Dendritic cell treated with granulocyte-macrophage colony-stimulating factor and Interleukin-4, amounts not matched to agents 40 ng/mL and 50 ng/mL, for 4 days (primary cell): ENCODE data around the gene UBTD1.

Source experiments
- H3K27ac Mint-ChIP-seq: one replicate; pipeline ENCODE4 v1.8.0; 2022; ENCODE audit warnings: mild to moderate bottlenecking, mixed read lengths
- H3K27me3 Mint-ChIP-seq: one replicate; pipeline ENCODE4 v1.8.0; 2022; ENCODE audit warnings: mild to moderate bottlenecking, mixed read lengths
- H3K36me3 Mint-ChIP-seq: one replicate; pipeline ENCODE4 v1.8.0; 2022; ENCODE audit warnings: low read depth, mixed read lengths
- H3K4me1 Mint-ChIP-seq: one replicate; pipeline ENCODE4 v1.8.0; 2022; ENCODE audit warnings: low read depth, mixed read lengths
- H3K4me3 Mint-ChIP-seq: one replicate; pipeline ENCODE4 v1.8.0; 2022; ENCODE audit warnings: mild to moderate bottlenecking, moderate library complexity, mixed read lengths
- H3K9me3 Mint-ChIP-seq: one replicate; pipeline ENCODE4 v1.8.0; 2022; ENCODE audit warnings: mixed read lengths
- intact Hi-C: fragments of 100-400 bp; cut with micrococcal nuclease; formaldehyde crosslinking; loops from one replicate; pipeline ENCODE4 v1.15.0; 2022

Gene UBTD1

DNA sequence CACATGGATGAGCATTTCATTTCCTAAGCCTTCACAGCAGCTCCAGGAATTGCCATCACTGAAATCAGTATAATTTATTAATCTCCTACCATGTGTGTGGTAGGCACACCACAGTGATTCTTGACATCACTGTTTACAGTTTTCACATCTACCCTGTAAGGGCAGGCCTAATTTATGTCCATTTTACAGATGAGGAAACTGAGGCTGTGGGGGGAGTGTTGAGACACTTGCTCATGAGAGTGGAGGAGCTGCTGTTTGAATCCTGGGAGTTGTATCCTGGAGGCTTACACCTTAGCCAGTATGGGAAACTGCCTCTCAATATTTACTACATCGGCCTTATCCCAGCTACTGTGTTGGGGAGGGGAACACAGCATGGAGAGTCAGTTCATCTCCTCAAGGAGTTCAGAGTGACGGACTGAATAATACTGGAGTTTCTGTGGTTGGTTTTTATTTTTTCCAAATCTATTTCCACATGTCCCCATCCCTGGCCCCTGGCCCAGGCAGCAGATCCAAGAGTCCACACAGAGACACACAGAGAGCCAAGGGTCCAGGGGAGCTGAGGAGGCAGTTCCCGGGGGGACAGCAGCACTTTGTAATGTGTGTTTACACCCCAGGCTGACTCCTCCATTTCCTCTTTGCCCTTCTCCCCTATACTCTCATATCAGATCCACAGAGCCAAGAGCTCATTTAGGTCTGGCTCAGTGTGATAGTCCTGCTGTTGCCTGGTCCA, 13.2 kb downstream of the UBTD1 start:
- no peaks in the 10 kb centered on the region for H3K9me3 Mint-ChIP-seq
- intact Hi-C loops = no loop called here
- no peak overlapping the region for H3K27ac Mint-ChIP-seq
- no peaks in the 10 kb centered on the region for H3K27me3 Mint-ChIP-seq
- peaks cover 14% of the 10 kb centered on the region for H3K4me1 Mint-ChIP-seq
- no peak overlapping the region for H3K4me3 Mint-ChIP-seq
- H3K36me3 Mint-ChIP-seq = no peaks in the 10 kb centered on the region

DNA sequence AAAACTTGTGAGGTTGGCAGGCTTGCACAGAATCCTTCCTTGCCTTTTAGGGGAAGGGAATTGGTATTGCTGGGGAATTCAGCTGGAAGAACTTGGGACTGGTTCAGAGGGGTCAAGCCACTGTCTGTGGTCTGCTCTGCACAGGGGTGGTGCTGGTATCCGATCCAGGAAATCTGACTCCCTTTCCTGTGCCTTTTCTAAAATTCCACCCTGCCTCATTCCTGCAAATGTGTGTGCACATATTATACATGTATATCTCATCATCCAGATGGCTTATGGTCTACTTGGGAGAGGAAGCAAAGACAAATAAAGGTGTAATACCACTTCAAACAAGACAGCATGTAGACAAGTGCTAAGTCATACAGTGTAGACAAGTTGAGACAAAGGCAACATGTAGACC, 14.3 kb downstream of the UBTD1 start:
- intact Hi-C loops = no loop called here
- no peak overlapping the region for H3K27ac Mint-ChIP-seq
- H3K27me3 Mint-ChIP-seq = no peaks in the 10 kb centered on the region
- H3K36me3 Mint-ChIP-seq = no peaks in the 10 kb centered on the region
- H3K9me3 Mint-ChIP-seq = no peaks in the 10 kb centered on the region
- no peak overlapping the region for H3K4me3 Mint-ChIP-seq
- H3K4me1 Mint-ChIP-seq = peaks cover 25% of the 10 kb centered on the region

DNA sequence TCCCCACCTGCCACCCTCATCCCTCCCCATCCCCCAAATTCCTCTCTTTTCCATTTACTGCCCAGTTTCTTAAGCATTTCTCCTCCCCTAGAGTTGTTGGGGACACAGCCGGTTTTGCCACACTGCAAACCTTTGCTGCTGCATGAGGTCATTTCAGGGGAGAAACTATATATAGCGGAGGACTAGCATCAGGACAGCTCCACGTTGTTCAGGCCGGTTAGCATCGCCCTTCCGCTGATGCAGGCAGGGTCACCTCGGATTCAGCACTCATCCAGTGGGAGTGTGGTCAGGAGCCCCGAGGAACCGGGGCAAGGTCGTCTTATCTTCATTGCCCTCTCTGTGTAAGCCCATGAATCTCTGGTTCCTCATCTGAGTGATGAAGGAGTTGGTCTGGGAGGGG, 15.6 kb downstream of the UBTD1 start:
- Mint-ChIP-seq H3K4me3 (no peak overlapping the region), H3K4me1 (peaks cover 31% of the 10 kb centered on the region), H3K27me3 (no peaks in the 10 kb centered on the region), H3K27ac (no peak overlapping the region), H3K9me3 (no peaks in the 10 kb centered on the region), H3K36me3 (no peaks in the 10 kb centered on the region)
- intact Hi-C loops = no loop called here

DNA sequence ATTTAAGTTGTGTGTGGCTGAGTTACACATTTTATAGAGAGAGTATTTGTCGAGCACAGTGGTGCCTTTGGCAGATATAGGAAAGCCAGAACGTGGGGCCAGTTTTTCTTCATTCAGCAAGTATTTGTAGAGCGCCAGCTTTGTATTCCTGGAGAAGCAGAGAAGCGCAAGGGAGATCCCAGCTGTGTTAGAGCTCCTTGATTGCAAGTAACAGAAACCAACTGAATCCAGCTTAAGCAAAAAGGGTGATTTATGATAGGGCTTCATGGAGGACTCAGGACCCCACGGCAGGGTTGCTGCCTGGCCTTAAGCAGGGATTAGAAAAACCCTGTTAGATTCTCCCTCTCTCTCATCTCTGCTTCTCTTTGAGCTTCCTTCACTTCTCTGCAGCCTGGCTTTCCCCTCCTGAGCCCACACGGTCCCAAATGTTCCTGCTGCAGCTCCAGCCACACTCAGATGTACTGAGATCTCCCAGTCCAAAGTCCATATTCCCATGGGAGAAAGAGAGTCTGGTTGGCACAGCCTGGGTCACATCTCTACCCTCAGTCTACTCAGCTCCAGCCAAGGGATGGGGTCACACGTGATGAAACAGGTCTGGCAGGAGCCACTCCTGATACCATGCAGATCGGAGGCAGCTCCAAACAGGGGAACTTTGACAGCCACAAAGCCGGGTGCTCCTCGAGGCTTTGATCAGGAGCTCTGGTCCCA, 16.7 kb downstream of the UBTD1 start:
- Mint-ChIP-seq H3K4me3 (no peak overlapping the region), H3K27me3 (no peaks in the 10 kb centered on the region), H3K27ac (no peak overlapping the region), H3K4me1 (peaks cover 28% of the 10 kb centered on the region), H3K36me3 (no peaks in the 10 kb centered on the region), H3K9me3 (no peaks in the 10 kb centered on the region)
- intact Hi-C loops = no loop called here

DNA sequence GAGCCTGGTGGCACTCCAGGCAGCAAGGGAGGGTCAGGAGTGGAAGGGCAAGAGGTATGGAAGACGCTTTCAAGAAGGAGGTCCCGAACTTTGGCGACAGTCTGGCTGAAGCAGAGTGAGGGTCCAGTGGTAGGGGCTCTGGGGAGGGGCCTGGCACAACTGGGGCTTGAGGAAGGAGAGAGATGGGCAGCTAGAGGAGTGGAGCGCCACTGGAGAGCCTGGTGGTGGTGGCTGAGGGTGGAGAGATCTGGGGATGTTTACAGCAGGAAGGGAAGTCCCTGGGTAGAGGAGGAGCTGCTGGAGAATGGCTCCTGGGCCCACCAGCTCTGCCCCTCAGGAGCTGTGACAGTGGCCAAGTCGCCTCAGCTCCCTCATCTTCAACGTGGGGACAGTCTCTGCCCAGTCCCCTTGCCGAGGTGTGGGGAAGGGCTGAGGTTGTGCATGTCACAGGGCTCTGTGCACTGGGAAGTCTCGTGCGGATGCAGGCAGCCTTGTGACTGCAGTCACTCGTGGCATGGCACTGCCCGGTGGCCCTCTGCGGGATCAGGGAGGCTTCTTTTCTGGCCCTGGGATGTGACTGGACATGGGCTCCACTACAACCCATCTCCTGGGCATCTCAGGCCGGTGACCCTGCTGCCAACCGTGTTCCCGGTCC, 18.5 kb downstream of the UBTD1 start:
- Mint-ChIP-seq H3K27me3 (no peaks in the 10 kb centered on the region), H3K4me1 (peaks cover 28% of the 10 kb centered on the region), H3K4me3 (no peak overlapping the region), H3K27ac (peak overlapping the region; percentile 58), H3K9me3 (no peaks in the 10 kb centered on the region), H3K36me3 (no peaks in the 10 kb centered on the region)
- intact Hi-C loops = no loop called here

DNA sequence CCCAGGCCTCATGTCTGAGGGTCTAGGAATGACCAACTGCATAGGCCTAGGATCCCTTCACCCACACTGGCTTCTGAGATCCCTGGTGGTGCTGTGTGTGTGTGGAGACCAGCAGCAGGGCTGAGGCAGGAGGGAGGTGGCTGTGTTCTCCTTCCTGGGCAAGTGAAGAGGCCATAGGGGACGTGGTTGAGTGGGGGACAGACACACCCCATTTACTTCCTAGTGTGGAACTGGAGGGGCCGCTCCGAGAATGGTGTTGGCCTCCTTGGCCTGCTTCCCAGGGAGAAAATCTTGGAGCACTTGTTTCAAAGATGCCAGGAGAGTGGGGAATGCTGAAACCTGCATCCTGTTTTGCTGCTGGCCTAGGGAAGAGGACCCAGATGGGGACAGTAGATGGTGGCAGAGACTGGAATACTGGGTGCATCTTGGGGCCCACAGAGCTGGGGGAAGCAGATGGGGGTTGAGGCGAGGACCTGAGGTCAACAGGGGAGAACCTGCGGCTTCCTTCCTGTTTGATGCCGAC, 19.1 kb downstream of the UBTD1 start:
- Mint-ChIP-seq H3K4me3 (no peak overlapping the region), H3K27me3 (no peaks in the 10 kb centered on the region), H3K36me3 (no peaks in the 10 kb centered on the region), H3K27ac (peak overlapping the region; percentile 36), H3K4me1 (peaks cover 28% of the 10 kb centered on the region), H3K9me3 (no peaks in the 10 kb centered on the region)
- intact Hi-C loops = no loop called here

DNA sequence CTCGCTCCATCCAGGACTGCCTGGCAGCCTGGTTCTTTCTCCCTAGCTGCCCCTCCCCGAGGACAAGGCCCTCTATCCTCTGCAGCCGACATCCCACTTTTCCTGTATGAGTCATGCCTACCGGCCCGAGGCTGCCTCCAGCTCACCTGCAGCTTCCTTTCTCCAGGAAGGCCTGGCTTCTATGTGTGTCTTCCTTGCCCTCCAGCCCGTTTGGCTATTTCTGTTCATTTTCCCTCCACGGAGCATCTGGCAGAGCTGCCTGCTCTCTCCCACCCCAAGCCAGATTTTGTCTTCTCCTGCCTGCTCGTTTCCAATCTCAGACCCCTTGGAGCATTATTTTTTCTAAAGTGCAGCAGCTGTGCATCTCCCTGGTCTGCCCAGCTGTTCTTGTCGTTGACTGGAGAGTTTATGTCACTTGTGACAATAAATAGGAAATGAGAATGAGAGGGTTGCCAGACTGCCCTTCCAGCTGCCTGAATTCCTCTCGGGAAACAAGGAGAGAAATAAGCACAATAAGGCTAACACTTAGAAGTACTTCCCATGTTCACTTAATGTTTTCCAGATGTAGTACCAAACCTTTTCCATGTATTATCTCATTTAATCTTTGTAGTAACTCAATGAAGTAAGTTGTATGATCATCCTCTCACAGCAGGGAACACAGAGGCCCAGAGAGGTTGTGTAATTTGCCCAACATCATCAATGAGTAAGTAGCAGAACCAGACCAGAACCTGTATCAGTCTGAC, 19.7 kb downstream of the UBTD1 start:
- Mint-ChIP-seq H3K36me3 (no peaks in the 10 kb centered on the region), H3K27me3 (no peaks in the 10 kb centered on the region), H3K4me3 (no peak overlapping the region), H3K27ac (peak overlapping the region; percentile 36), H3K9me3 (no peaks in the 10 kb centered on the region), H3K4me1 (peaks cover 23% of the 10 kb centered on the region)
- intact Hi-C loops = no loop called here

DNA sequence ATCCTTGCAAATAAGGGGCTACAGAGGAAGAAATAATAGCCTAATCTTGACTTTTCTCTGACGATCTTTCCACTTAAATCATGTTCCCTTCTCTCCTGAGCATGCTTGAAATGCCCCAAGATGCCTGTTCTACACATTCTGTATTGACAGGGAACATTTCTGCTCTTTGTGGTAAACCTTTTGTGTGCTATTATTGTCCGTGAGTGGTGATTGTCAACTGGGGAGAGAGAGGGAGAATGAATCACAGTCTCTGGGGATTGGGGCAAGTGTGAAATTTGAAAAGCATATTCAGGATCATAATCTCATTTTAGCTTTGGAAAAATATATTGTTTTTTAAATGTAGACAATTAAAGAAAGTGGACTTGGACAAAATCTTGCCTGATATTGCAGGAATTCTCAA, 20.6 kb downstream of the UBTD1 start:
- peaks cover 22% of the 10 kb centered on the region for H3K4me1 Mint-ChIP-seq
- H3K36me3 Mint-ChIP-seq = no peaks in the 10 kb centered on the region
- no peak overlapping the region for H3K4me3 Mint-ChIP-seq
- H3K27me3 Mint-ChIP-seq = no peaks in the 10 kb centered on the region
- intact Hi-C loops = no loop called here
- no peaks in the 10 kb centered on the region for H3K9me3 Mint-ChIP-seq
- no peak overlapping the region for H3K27ac Mint-ChIP-seq

DNA sequence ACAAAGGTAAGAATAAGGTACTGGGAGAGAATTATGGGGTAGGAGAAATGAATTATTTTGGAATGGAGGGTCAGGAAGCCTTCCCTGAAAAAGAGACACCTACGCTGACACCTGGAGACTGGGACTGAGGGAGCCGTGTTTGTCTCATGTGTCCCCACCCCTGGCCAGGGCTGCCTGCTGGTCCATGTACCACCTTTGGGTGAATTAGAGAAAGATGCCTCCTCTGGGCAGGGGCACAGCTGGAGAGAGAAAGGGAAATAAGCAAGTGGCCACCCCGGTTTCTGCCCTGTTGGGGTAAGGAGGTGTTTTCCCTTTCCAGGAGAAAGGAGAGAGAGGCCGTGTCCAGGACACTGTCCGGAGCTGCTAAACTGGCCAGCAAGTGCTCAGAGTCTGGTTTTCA, 21.8 kb downstream of the UBTD1 start:
- Mint-ChIP-seq H3K36me3 (no peaks in the 10 kb centered on the region), H3K4me1 (peaks cover 22% of the 10 kb centered on the region), H3K4me3 (no peak overlapping the region), H3K9me3 (no peaks in the 10 kb centered on the region), H3K27me3 (no peaks in the 10 kb centered on the region), H3K27ac (no peak overlapping the region)
- intact Hi-C loops = no loop called here

DNA sequence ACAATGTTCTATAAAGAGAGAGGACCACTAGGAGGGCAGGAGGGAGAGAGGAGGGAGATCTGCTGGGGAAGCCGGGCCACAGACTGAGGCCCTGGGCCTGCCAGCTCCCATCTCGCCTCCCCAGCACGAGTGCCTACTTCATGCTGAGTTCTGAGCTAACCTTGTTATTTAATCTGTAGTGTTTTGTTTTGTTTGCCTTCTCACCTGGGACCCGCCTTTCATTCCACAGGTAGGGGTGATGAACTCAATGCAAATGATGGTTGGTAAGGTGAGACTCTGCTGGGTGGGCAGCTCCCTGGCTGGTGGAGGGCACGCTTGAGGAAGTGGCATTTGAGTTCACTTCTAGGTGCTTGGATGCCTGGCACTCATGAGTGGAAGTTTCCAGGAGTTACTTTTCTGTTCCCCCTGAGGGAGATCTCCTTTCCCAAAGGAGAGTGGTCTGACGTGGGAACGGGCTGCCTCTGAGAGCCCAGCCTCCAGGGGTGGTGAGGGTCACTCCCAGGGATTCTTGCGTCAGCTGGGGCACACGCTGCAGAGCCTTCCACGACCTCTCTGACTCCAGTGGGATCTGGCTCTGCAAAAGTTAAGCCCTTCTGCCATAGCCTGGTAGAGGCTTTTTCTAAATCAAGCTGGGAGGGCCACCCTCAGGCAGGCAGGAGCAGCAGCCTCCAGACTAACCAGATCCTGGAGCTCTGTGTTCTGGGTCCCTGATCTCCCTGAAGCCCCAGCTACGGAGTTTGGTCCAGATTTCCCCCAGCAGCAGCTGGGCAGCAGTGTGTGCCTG, 22.4 kb downstream of the UBTD1 start:
- Mint-ChIP-seq H3K9me3 (no peaks in the 10 kb centered on the region), H3K36me3 (no peaks in the 10 kb centered on the region), H3K4me3 (no peak overlapping the region), H3K4me1 (peaks cover 22% of the 10 kb centered on the region), H3K27ac (no peak overlapping the region), H3K27me3 (no peaks in the 10 kb centered on the region)
- intact Hi-C loops = no loop called here

DNA sequence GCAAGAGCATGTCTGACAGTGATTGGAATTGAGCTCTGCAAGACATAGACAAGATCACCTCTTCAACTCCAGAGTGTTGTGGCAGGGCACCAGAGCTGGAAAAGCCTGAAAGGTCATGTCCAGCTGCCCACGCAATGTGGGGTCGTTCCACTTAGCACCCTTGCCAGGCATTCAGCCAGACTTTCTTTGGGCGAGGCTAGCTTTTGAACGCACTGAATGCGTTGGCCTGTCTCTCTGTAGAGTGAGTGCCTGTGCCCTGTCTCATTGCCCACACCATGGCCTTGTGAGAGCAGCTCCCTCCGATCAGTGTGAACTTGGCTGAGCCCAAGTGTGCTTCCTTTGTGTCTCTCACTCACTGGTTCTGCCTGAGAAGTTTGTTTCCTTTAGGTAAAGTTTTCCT, 23.3 kb downstream of the UBTD1 start:
- Mint-ChIP-seq H3K27ac (no peak overlapping the region), H3K4me1 (peaks cover 17% of the 10 kb centered on the region), H3K27me3 (no peaks in the 10 kb centered on the region), H3K4me3 (no peak overlapping the region), H3K9me3 (no peaks in the 10 kb centered on the region), H3K36me3 (no peaks in the 10 kb centered on the region)
- intact Hi-C loops = no loop called here

DNA sequence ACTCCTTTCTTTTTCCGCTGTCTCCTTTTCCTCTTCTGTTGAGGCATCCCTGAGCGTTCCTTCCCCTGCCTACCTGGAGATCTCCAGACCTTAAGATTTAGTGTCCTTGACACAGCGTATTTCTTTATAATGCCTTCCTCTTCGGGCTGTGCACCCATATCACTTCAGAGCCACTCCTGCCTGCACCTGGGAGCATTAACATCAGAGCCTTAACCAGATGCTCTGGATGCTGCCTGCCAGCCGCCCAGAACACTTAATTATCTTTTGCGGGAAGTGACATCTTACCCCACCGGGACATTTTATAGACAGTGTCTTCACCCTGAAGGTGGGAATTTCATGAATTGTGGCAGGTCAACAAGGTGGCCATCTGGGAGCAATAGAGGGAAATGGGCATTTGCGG, 24.2 kb downstream of the UBTD1 start:
- no peak overlapping the region for H3K4me3 Mint-ChIP-seq
- no peak overlapping the region for H3K27ac Mint-ChIP-seq
- no peaks in the 10 kb centered on the region for H3K36me3 Mint-ChIP-seq
- intact Hi-C loops = no loop called here
- peaks cover 8% of the 10 kb centered on the region for H3K4me1 Mint-ChIP-seq
- H3K27me3 Mint-ChIP-seq = no peaks in the 10 kb centered on the region
- no peaks in the 10 kb centered on the region for H3K9me3 Mint-ChIP-seq

DNA sequence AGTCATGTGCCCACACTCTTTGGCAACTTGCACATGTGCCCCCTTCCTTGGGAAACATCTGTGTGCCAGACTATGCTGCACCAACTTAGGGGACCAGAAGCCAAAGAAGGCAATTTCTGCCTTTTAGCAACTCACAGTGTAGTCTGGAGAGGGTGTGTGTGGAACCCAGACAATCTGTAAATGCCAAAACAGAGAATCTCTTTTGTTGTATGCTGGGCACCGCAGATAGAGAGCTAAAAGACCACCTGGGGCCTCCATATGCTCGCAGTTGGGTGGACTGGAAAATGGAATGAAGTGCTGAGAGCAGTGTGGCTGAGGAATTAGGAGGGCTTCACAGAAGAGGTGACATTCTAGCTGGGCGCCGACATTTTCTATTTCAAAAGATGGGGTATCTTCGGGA, 26.4 kb downstream of the UBTD1 start:
- Mint-ChIP-seq H3K27me3 (no peaks in the 10 kb centered on the region), H3K9me3 (no peaks in the 10 kb centered on the region), H3K27ac (no peak overlapping the region), H3K4me1 (no peaks in the 10 kb centered on the region), H3K4me3 (no peak overlapping the region), H3K36me3 (no peaks in the 10 kb centered on the region)
- intact Hi-C loops = no loop called here
